GM12865 (cell line): ENCODE measurements around the gene WDR64.

Experiments
- DNase-seq: peaks from one replicate; pipeline ENCODE4 v3.0.0; 2010; ENCODE audit warnings: low read depth
- H3K4me3 ChIP-seq: 2 replicates; pipeline ENCODE4 v1.5.1; 2011; ENCODE audit warnings: mild to moderate bottlenecking, low read depth, low read length, control low read depth
- TF ChIP-seq, protein P1 (sequence below): IDR thresholded peaks from 2 replicates; pipeline ENCODE4 v1.5.1; 2011; ENCODE audit warnings: low read length, control low read depth, low read depth, inconsistent platforms; ENCODE audit not compliant: insufficient read depth; ENCODE audit errors: missing control alignments

WDR64 gene

GRCh38 chr1:241827264-241827663 is 175.2 kb downstream of the WDR64 start:
- H3K4me3 ChIP-seq, result no peak overlapping the region
- TF ChIP-seq, protein P1, sequence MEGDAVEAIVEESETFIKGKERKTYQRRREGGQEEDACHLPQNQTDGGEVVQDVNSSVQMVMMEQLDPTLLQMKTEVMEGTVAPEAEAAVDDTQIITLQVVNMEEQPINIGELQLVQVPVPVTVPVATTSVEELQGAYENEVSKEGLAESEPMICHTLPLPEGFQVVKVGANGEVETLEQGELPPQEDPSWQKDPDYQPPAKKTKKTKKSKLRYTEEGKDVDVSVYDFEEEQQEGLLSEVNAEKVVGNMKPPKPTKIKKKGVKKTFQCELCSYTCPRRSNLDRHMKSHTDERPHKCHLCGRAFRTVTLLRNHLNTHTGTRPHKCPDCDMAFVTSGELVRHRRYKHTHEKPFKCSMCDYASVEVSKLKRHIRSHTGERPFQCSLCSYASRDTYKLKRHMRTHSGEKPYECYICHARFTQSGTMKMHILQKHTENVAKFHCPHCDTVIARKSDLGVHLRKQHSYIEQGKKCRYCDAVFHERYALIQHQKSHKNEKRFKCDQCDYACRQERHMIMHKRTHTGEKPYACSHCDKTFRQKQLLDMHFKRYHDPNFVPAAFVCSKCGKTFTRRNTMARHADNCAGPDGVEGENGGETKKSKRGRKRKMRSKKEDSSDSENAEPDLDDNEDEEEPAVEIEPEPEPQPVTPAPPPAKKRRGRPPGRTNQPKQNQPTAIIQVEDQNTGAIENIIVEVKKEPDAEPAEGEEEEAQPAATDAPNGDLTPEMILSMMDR, result no peak
- no peak for DNase-seq

GRCh38 chr1:241828463-241829021 is 176.5 kb downstream of the WDR64 start:
- DNase-seq, result no peak
- TF ChIP-seq, protein P1, result no peak
- no peak overlapping the region for H3K4me3 ChIP-seq

DNA sequence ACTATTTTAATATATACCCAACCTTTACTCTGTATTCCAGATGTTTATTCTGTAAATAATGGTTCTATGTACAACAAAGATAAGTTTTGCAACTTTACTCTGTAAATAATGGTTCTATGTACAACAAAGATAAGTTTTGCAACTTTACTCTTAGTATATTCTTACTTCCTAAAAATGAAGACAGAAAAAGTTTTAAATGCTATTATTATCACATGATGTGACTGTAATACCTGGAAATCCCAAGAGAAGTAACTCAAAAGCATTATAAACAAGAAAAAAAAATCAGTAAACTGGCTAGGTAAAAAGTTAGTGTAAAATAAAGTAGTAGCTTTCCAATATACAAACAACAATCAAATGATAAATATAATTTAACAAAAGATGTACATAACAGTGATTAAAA is 177.4 kb downstream of the WDR64 start:
- no peak overlapping the region for H3K4me3 ChIP-seq
- no peak for DNase-seq
- TF ChIP-seq, protein P1, result no peak

- H3K4me3 ChIP-seq, result no peak overlapping the region
- DNase-seq, result no peak
- TF ChIP-seq, protein P1, result peak; percentile 37
These were observed 182.8 kb downstream of the WDR64 start for GRCh38 chr1:241834733-241835377.

- H3K4me3 ChIP-seq, result no peak overlapping the region
- no peak for DNase-seq
- TF ChIP-seq, protein P1, result no peak
These were observed 184.9 kb downstream of the WDR64 start for GRCh38 chr1:241836941-241837340.

DNA sequence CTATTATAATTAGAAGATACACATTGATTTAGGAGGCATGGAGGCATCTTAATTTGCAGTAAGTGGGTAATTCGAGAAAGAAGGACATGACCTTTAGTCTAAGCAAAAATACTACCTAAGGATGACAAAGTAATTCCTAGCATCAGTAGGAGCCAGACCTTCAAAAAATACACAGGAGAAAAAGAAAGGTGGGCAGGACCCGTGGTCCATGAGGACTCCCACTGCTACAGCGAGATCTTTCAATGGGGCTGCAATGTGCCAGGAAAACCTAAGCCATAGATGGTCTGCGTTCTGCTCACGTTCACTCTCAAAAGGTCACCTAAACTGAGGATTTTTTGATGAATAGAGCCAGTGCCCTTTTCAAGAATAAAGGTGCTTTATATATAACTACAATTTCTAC is 185.3 kb downstream of the WDR64 start:
- no peak for DNase-seq
- TF ChIP-seq, protein P1, result no peak
- H3K4me3 ChIP-seq, result no peak overlapping the region

DNA sequence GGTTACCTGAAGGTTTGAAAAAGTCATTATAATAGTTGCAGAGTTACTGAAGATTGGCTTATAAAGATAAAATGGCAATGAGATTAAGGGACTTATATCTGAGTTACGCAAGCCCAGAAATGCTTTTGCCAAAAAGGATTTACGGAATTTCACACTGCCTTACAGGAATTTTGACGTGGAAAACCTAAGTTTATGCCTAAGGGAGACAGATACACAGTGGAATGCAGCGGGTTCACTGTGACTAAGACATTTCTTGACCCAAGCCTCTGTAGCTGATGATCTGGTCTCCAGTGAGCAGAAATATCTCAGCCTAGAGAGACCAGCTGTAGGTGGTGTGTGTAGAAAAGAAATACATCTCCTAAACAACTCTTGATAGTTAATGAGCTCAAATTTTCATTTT is 185.8 kb downstream of the WDR64 start:
- H3K4me3 ChIP-seq, result no peak overlapping the region
- TF ChIP-seq, protein P1, result no peak
- DNase-seq, result no peak
